Stimulated activated effector memory CD8-positive, alpha-beta T cell treated with anti-CD3 and anti-CD28 coated beads, Interleukin-12 subunit alpha, Interleukin-12 subunit beta, amount 100 ng/mL, for 72 hours (primary cell): Measurements from ENCODE around the gene ARHGAP22.
A peak's percentile ranks its signal among the peaks of the same experiment; 100 is the strongest.

Experiments used
- ATAC-seq: fragments of 150-1000 bp; cut with Tn5 transposase; 2 replicates; pipeline ENCODE4 v1.10.0; 2021
- DNase-seq, 2 donors: peaks; one replicate each; pipeline ENCODE4 v3.0.0; 2021 to 2022; ENCODE audit warnings: low spot score in 2 of 2
- H3K27ac Mint-ChIP-seq: one replicate; pipeline ENCODE4 v1.8.0; 2022; ENCODE audit warnings: mild to moderate bottlenecking, mixed read lengths
- H3K36me3 Mint-ChIP-seq: one replicate; pipeline ENCODE4 v1.8.0; 2022; ENCODE audit warnings: mild to moderate bottlenecking, mixed read lengths
- H3K4me1 Mint-ChIP-seq: one replicate; pipeline ENCODE4 v1.8.0; 2022; ENCODE audit warnings: mixed read lengths
- H3K4me3 Mint-ChIP-seq: one replicate; pipeline ENCODE4 v1.8.0; 2022; ENCODE audit warnings: mild to moderate bottlenecking, mixed read lengths
- H3K9me3 Mint-ChIP-seq: one replicate; pipeline ENCODE4 v1.8.0; 2022; ENCODE audit warnings: mixed read lengths

ARHGAP22 gene

GRCh38 chr10:48605786-48606529, 1.1 kb upstream of the ARHGAP22 start:
- Mint-ChIP-seq H3K9me3 (no peaks in the 10 kb centered on the region), H3K27ac (no peak overlapping the region), H3K4me3 (no peak overlapping the region), H3K4me1 (no peaks in the 10 kb centered on the region), H3K36me3 (no peaks in the 10 kb centered on the region)
- DNase-seq (no peak), ATAC-seq (no peak)

GRCh38 chr10:48604039-48604990, 558 bp downstream of the ARHGAP22 start:
- Mint-ChIP-seq H3K4me1 (no peaks in the 10 kb centered on the region), H3K36me3 (no peaks in the 10 kb centered on the region), H3K27ac (no peak overlapping the region), H3K9me3 (no peaks in the 10 kb centered on the region), H3K4me3 (no peak overlapping the region)
- DNase-seq (no peak), ATAC-seq (no peak)

- ATAC-seq (no peak), DNase-seq (no peak)
- Mint-ChIP-seq H3K36me3 (no peaks in the 10 kb centered on the region), H3K4me3 (no peak overlapping the region), H3K9me3 (no peaks in the 10 kb centered on the region), H3K27ac (no peak overlapping the region), H3K4me1 (no peaks in the 10 kb centered on the region)
Observed at GRCh38 chr10:48603421-48604038, 1.3 kb downstream of the ARHGAP22 start.

- Mint-ChIP-seq H3K4me1 (no peaks in the 10 kb centered on the region), H3K9me3 (no peaks in the 10 kb centered on the region), H3K27ac (no peak overlapping the region), H3K4me3 (no peak overlapping the region), H3K36me3 (no peaks in the 10 kb centered on the region)
- no peak for ATAC-seq
- no peak for DNase-seq
Observed at GRCh38 chr10:48602401-48603135, 2.3 kb downstream of the ARHGAP22 start.

- no peak overlapping the region for H3K4me3 Mint-ChIP-seq
- H3K36me3 Mint-ChIP-seq = no peaks in the 10 kb centered on the region
- DNase-seq (no peak), ATAC-seq (no peak)
- no peaks in the 10 kb centered on the region for H3K9me3 Mint-ChIP-seq
- H3K27ac Mint-ChIP-seq = no peak overlapping the region
- no peaks in the 10 kb centered on the region for H3K4me1 Mint-ChIP-seq
Observed at GRCh38 chr10:48601789-48602188, 3.1 kb downstream of the ARHGAP22 start.

- DNase-seq = no peak
- Mint-ChIP-seq H3K4me1 (no peaks in the 10 kb centered on the region), H3K36me3 (no peaks in the 10 kb centered on the region), H3K4me3 (no peak overlapping the region), H3K27ac (no peak overlapping the region), H3K9me3 (no peaks in the 10 kb centered on the region)
- ATAC-seq = peak; percentile 4
Observed at GRCh38 chr10:48600645-48601505, 4.0 kb downstream of the ARHGAP22 start.

GRCh38 chr10:48599830-48600134, 5.1 kb downstream of the ARHGAP22 start:
- Mint-ChIP-seq H3K4me3 (no peak overlapping the region), H3K9me3 (no peaks in the 10 kb centered on the region), H3K4me1 (no peaks in the 10 kb centered on the region), H3K36me3 (no peaks in the 10 kb centered on the region), H3K27ac (no peak overlapping the region)
- ATAC-seq = no peak
- no peak for DNase-seq

- Mint-ChIP-seq H3K4me1 (no peaks in the 10 kb centered on the region), H3K27ac (no peak overlapping the region), H3K4me3 (no peak overlapping the region), H3K9me3 (no peaks in the 10 kb centered on the region), H3K36me3 (no peaks in the 10 kb centered on the region)
- peak in 1 of 2 donors; percentile 26 for DNase-seq
- no peak for ATAC-seq
Observed at GRCh38 chr10:48598936-48599829, 5.7 kb downstream of the ARHGAP22 start.

- no peaks in the 10 kb centered on the region for H3K4me1 Mint-ChIP-seq
- no peaks in the 10 kb centered on the region for H3K36me3 Mint-ChIP-seq
Observed at GRCh38 chr10:48598243-48598935, 6.5 kb downstream of the ARHGAP22 start.

GRCh38 chr10:48595539-48595932, 9.3 kb downstream of the ARHGAP22 start:
- DNase-seq (no peak), ATAC-seq (no peak)
- H3K4me3 Mint-ChIP-seq = no peak overlapping the region
- H3K36me3 Mint-ChIP-seq = no peaks in the 10 kb centered on the region
- H3K9me3 Mint-ChIP-seq = no peaks in the 10 kb centered on the region
- no peaks in the 10 kb centered on the region for H3K4me1 Mint-ChIP-seq
- no peak overlapping the region for H3K27ac Mint-ChIP-seq

More at GRCh38 chr10:48598243-48598935, 6.5 kb downstream of the ARHGAP22 start:
- DNase-seq = peak in 1 of 2 donors; percentile 34
- no peak overlapping the region for H3K4me3 Mint-ChIP-seq
- no peaks in the 10 kb centered on the region for H3K9me3 Mint-ChIP-seq
- no peak for ATAC-seq
- no peak overlapping the region for H3K27ac Mint-ChIP-seq

- ATAC-seq (no peak), DNase-seq (no peak)
- Mint-ChIP-seq H3K9me3 (no peaks in the 10 kb centered on the region), H3K4me3 (no peak overlapping the region), H3K36me3 (no peaks in the 10 kb centered on the region), H3K4me1 (no peaks in the 10 kb centered on the region), H3K27ac (no peak overlapping the region)
Observed at GRCh38 chr10:48594803-48595538, 9.9 kb downstream of the ARHGAP22 start.

GRCh38 chr10:48594371-48594770, 10.5 kb downstream of the ARHGAP22 start:
- H3K9me3 Mint-ChIP-seq = no peaks in the 10 kb centered on the region
- no peak for ATAC-seq
- H3K27ac Mint-ChIP-seq = no peak overlapping the region
- H3K36me3 Mint-ChIP-seq = no peaks in the 10 kb centered on the region
- no peaks in the 10 kb centered on the region for H3K4me1 Mint-ChIP-seq
- no peak overlapping the region for H3K4me3 Mint-ChIP-seq
- no peak for DNase-seq

- H3K36me3 Mint-ChIP-seq = no peaks in the 10 kb centered on the region
- H3K4me1 Mint-ChIP-seq = no peaks in the 10 kb centered on the region
- no peaks in the 10 kb centered on the region for H3K9me3 Mint-ChIP-seq
- ATAC-seq (no peak), DNase-seq (no peak)
- no peak overlapping the region for H3K27ac Mint-ChIP-seq
- no peak overlapping the region for H3K4me3 Mint-ChIP-seq
Observed at GRCh38 chr10:48592346-48592745, 12.5 kb downstream of the ARHGAP22 start.
